ENCODE data around the gene MYBPH. TPM values are rescaled to one million over a fixed set of nuclear protein-coding genes. Genes with fewer than 3 reads are reported as not detected.

Gene MYBPH
- total and polyA plus RNA-seq, 2 experiments from 2014 or later: not detected

DNA sequence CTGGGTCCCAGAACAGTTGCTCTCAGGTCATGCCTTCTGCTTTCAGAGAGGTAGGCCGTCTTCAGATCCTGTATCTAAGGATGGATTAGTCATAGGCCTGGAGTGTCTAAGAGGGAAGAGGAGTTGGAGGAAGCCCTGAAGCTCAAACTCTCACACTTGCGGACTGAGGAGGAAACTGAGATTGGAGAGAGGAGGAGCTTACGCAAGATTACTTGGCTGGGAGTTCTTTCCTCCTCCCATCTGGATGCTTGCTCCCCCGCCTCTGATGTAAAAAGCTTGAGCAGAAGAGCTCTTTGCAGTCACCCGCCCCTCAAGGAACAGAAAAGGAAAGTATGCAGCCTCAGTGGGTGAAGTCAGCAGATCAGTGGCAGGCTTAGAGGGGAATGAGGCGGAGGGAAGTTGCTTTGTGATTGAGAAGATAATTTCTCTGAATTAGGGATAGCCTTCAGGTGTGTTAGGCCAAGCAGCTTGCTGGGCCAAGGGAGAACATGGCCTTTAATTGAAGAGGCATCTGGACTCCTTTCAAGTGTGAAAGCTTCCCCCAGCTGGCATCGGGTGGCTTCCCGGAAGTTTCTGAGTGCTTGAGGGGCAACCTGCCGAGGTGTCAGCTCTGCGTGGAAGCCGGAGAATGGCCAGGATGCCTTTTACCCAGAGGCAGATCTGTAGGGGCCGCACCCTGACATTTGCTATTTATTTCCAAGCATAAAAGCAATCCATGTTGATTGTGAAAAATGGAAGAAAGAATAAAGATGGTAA lies 41.5 kb downstream of the MYBPH start (continued):
- TF ChIP-seq, protein P1, sequence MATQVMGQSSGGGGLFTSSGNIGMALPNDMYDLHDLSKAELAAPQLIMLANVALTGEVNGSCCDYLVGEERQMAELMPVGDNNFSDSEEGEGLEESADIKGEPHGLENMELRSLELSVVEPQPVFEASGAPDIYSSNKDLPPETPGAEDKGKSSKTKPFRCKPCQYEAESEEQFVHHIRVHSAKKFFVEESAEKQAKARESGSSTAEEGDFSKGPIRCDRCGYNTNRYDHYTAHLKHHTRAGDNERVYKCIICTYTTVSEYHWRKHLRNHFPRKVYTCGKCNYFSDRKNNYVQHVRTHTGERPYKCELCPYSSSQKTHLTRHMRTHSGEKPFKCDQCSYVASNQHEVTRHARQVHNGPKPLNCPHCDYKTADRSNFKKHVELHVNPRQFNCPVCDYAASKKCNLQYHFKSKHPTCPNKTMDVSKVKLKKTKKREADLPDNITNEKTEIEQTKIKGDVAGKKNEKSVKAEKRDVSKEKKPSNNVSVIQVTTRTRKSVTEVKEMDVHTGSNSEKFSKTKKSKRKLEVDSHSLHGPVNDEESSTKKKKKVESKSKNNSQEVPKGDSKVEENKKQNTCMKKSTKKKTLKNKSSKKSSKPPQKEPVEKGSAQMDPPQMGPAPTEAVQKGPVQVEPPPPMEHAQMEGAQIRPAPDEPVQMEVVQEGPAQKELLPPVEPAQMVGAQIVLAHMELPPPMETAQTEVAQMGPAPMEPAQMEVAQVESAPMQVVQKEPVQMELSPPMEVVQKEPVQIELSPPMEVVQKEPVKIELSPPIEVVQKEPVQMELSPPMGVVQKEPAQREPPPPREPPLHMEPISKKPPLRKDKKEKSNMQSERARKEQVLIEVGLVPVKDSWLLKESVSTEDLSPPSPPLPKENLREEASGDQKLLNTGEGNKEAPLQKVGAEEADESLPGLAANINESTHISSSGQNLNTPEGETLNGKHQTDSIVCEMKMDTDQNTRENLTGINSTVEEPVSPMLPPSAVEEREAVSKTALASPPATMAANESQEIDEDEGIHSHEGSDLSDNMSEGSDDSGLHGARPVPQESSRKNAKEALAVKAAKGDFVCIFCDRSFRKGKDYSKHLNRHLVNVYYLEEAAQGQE (IDR thresholded peaks at IDR 0.05; ENCODE audit: unreplicated experiment): no peak
- TF ChIP-seq, protein P2, sequence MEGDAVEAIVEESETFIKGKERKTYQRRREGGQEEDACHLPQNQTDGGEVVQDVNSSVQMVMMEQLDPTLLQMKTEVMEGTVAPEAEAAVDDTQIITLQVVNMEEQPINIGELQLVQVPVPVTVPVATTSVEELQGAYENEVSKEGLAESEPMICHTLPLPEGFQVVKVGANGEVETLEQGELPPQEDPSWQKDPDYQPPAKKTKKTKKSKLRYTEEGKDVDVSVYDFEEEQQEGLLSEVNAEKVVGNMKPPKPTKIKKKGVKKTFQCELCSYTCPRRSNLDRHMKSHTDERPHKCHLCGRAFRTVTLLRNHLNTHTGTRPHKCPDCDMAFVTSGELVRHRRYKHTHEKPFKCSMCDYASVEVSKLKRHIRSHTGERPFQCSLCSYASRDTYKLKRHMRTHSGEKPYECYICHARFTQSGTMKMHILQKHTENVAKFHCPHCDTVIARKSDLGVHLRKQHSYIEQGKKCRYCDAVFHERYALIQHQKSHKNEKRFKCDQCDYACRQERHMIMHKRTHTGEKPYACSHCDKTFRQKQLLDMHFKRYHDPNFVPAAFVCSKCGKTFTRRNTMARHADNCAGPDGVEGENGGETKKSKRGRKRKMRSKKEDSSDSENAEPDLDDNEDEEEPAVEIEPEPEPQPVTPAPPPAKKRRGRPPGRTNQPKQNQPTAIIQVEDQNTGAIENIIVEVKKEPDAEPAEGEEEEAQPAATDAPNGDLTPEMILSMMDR (conservative IDR thresholded peaks at IDR 0.05; ENCODE audit: low read depth in 2 of 2): no peak
- TF ChIP-seq ETS1 (IDR thresholded peaks at IDR 0.05): no peak
- TF ChIP-seq ZNF114 (CRISPR knock-in tag; IDR thresholded peaks at IDR 0.05): no peak
- no peak for TF ChIP-seq EZH2 (IDR thresholded peaks at IDR 0.05; ENCODE audit: low read depth, unreplicated experiment)
- no peak for TF ChIP-seq EZH2phosphoT487 (IDR thresholded peaks at IDR 0.05; ENCODE audit: unreplicated experiment)
- no peak for TF ChIP-seq ZNF331 (CRISPR knock-in tag; IDR thresholded peaks at IDR 0.05; ENCODE audit: low read depth)
- no peak for TF ChIP-seq STAT1 (IDR thresholded peaks at IDR 0.05; ENCODE audit: unreplicated experiment)

- Histone ChIP-seq H3K36me3 (ENCODE audit: insufficient read depth) (no peaks in the 10 kb centered on the region), H4K20me1 (replicated peaks; ENCODE audit: insufficient read depth) (no peaks in the 10 kb centered on the region), H3K4me2 (no peak overlapping the region), H3K4me1 (ENCODE audit: insufficient read depth) (peaks cover 20% of the 10 kb centered on the region), H3K79me2 (replicated peaks; ENCODE audit: insufficient read depth) (no peaks in the 10 kb centered on the region), H3K27ac (ENCODE audit: low read depth) (no peak overlapping the region), H3K4me3 (no peak overlapping the region), H3K9me2 (ENCODE audit: insufficient read depth) (no peaks in the 10 kb centered on the region), H2AFZ (no peak overlapping the region), H3K27me3 (ENCODE audit: insufficient read depth) (peaks cover 28% of the 10 kb centered on the region), H3F3A (replicated peaks; ENCODE audit: low read depth) (0 out of 2 replicates have a peak, but pooled peaks cover 3% of the 10 kb centered on the region)
- DNase-seq (ENCODE audit: low spot score) (no peak), ATAC-seq (no peak)
- Mint-ChIP-seq H3K4me3 (no peak overlapping the region), H3K27me3 (ENCODE audit: insufficient read depth, low read depth, poor library complexity) (peaks cover 32% of the 10 kb centered on the region), H3K4me1 (peaks cover 20% of the 10 kb centered on the region), H3K36me3 (ENCODE audit: low read depth) (no peaks in the 10 kb centered on the region), H3K27ac (no peak overlapping the region), H3K9me3 (no peaks in the 10 kb centered on the region)
- no peak for TF ChIP-seq EZH2phosphoT487 (IDR thresholded peaks at IDR 0.05; ENCODE audit: unreplicated experiment)
- no peak for TF ChIP-seq POLR2AphosphoS5 (IDR thresholded peaks at IDR 0.05; ENCODE audit: low read depth)
- TF ChIP-seq STAT1 (IDR thresholded peaks at IDR 0.05; ENCODE audit: unreplicated experiment): no peak
- TF ChIP-seq ZNF331 (CRISPR knock-in tag; IDR thresholded peaks at IDR 0.05; ENCODE audit: low read depth): no peak
- no peak for TF ChIP-seq CREB1 (CRISPR knock-in tag; IDR thresholded peaks at IDR 0.05; ENCODE audit: low read depth)
- no peak for TF ChIP-seq JUNB (IDR thresholded peaks at IDR 0.05; ENCODE audit: unreplicated experiment)
Measured at GRCh38 chr1:203131548-203132200, 44.0 kb downstream of the MYBPH start.
